HG03066 (cell line): ENCODE measurements around the gene MED13L.
"Not testable (repeated sequence)": the region's sequence is repeated elsewhere in the genome, so short reads cannot be mapped to it uniquely, and the experiment has no call there.

Source experiments
- ATAC-seq: cut with Tn5 transposase; IDR thresholded peaks from one replicate; pipeline ENCODE4 v1.9.1; 2021; ENCODE audit warnings: low read depth; ENCODE audit not compliant: unreplicated experiment

The MED13L gene

GRCh38 chr12:116249938-116250337 lies 27.6 kb downstream of the MED13L start:
- ATAC-seq: no peak

GRCh38 chr12:116248930-116249329 lies 28.6 kb downstream of the MED13L start:
- no peak for ATAC-seq

GRCh38 chr12:116248433-116248832 lies 29.1 kb downstream of the MED13L start:
- ATAC-seq: no peak

DNA sequence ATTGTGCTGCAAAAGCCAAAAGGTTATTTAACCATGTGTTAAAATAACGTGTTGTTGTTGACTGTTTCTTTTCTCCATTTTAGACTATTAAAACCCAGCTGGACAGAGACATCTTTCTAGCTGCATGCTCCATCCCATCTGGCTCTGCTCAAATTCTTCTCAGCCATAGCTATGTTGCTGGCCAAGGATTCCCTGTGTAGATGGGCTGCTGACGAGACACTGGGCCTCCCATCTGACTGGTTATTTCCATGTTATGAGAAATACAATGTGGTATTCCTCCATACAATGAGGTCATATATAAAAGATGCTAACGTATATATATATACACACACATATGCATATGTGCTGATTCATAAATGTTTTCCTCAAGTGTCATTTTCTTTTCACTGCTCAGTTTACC lies 30.1 kb downstream of the MED13L start:
- no peak for ATAC-seq

DNA sequence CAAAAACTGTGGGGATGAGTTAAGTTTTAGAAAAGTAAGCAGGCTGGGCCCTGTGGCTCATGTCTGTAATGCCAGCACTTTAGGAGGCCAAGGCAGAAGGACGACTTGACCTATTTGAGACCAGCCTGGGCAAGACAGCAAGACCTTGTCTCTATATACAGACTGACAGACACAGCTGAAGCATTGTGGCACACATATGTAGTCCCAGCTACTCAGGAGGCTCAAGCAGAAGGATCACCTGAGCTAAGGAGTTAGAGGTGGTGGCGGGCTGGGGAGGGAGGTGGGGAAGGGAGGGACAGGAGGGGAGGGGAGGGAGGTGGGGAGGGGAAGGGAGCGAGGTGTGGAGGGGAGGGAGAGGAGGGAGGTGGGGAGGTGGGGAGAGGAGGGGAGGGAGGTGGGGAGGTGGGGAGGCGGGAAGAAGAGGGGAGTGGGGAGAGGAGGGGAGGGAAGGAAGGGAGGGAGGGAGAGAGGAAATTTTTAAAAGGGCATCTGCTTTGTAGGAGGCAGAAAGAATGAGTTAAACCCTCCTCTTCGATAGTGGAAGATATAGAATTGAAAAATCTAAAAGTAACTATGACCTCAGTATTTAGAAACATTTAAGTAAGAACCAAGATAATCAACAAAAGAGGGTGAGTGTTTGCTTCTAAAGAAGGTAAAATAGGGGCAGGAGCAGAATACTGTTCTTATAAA lies 30.9 kb downstream of the MED13L start:
- no peak for ATAC-seq

GRCh38 chr12:116245189-116245588 lies 32.3 kb downstream of the MED13L start:
- no peak for ATAC-seq

DNA sequence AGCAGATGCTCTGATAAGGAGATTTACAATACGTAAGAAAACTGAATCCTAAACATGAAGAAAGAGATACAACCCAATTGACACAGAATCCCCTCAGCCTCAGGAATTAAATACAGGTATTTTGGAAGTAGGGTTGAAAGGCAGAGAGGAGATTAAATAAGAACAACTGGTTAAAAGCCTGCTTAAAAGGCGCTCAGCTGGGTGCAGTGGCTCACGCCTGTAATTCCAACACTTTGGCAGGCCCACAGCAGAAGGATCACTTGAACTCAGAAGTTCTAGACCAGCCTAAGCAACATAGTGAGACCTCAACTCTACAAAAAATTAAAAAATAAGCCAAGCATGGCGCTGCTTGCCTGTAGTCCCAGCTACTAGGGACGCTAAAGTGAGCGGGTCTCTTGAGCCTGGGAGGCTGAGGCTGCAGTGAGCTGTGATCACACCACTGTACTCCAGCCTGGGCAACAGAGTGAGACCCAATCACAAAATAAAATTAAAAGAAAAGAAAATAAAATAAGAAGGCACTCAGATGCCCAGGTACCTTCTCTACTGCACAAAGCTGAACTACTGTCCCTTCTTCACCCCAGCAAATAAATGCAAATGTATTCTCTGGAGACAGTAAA lies 32.9 kb downstream of the MED13L start:
- ATAC-seq: no peak

GRCh38 chr12:116244001-116244400 lies 33.5 kb downstream of the MED13L start:
- no peak for ATAC-seq

GRCh38 chr12:116242740-116243139 lies 34.8 kb downstream of the MED13L start:
- ATAC-seq: no peak

- no peak for ATAC-seq
Observed at GRCh38 chr12:116241157-116241759, 36.2 kb downstream of the MED13L start.

DNA sequence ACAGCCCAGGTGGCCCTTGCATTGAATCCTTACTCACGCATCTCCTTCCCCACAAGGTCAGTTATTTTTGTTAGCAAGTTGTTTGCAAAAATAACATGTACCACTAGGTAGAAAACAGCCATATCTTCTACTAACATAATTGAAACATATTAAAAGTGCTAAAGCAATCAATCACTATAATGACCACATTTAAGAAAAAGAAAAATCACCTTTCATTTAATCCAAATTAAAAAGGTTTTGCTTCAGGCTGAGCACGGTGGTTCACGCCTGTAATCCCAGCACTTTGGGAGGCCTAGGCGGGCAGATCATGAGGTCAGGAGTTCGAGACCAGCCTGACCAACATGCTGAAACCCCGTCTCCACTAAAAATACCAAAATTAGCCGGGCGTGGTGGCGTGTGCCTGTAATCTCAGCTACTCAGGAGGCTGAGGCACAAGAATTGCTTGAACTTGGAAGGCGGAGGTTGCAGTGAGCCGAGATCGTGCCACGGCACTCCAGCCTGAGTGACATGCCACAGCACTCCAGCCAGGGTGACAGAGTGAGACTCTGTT lies 38.8 kb downstream of the MED13L start:
- not testable (repeated sequence) for ATAC-seq

GRCh38 chr12:116238149-116238548 lies 39.3 kb downstream of the MED13L start:
- ATAC-seq: no peak

GRCh38 chr12:116236976-116237375 lies 40.5 kb downstream of the MED13L start:
- no peak for ATAC-seq

- no peak for ATAC-seq
Observed at GRCh38 chr12:116236148-116236731, 41.3 kb downstream of the MED13L start.

- ATAC-seq: not testable (repeated sequence)
Observed at GRCh38 chr12:116234148-116234547, 43.3 kb downstream of the MED13L start.

GRCh38 chr12:116233669-116234068 lies 43.8 kb downstream of the MED13L start:
- no peak for ATAC-seq

DNA sequence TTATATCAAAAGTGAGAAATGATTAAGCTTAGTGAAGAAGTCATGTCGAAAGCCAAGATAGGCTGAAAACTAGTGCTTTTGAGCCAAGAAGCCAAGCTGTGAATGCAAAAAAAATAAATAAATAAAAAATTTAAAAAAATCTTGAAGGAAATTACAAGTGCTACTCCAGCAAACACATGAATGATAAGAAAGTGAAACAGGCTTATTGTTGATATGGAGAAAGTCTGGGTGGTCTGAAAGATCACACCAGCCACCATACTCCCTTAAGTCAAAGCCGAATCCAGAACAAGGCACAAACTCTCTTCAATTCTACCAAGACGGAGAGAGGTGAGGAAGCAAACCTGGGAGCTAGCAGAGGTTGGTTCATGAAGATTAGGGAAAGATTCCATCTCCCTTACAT lies 49.7 kb downstream of the MED13L start:
- no peak for ATAC-seq

- no peak for ATAC-seq
Observed at GRCh38 chr12:116226026-116226425, 51.5 kb downstream of the MED13L start.

DNA sequence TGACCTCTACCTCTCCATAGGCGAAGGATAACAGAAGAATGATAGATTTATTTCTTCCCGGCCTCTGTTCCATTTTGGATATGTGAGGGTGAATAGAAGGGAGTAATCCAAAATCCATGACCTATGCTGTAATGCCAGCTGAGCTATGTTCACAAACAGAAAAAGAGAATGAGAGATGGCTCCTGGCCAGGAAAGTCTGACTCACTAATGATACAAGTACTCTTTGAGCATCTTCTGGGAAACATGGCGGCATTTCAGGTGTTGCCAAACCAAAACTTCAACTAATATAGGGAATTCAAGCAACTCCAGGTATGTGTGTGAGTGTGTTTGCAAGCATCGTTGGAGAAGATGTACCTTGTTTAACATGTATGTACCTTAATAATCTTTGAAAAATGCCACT lies 55.1 kb downstream of the MED13L start:
- ATAC-seq: no peak

GRCh38 chr12:116220756-116221155 lies 56.7 kb downstream of the MED13L start:
- no peak for ATAC-seq

GRCh38 chr12:116217045-116217735 lies 60.3 kb downstream of the MED13L start:
- ATAC-seq: no peak
